Measurements from ENCODE around the gene MTG1. TPM values are rescaled to one million over a fixed set of nuclear protein-coding genes. Genes with fewer than 3 reads are reported as not detected.
"Not testable (repeated sequence)": the region's sequence is repeated elsewhere in the genome, so short reads cannot be mapped to it uniquely, and the experiment has no call there.

Gene MTG1
- total RNA-seq, 1 donor from 2014 or later = 33.0 TPM

- intact Hi-C loops (cut with DNase I) = no loop called here
- ATAC-seq (no peak), DNase-seq (no peak)
- peaks cover 21% of the 10 kb centered on the region for H3K9me3 ChIP-seq
- H3K36me3 ChIP-seq = peaks cover 39% of the 10 kb centered on the region
- H3K27ac ChIP-seq = no peak overlapping the region
- TF ChIP-seq, protein P1, sequence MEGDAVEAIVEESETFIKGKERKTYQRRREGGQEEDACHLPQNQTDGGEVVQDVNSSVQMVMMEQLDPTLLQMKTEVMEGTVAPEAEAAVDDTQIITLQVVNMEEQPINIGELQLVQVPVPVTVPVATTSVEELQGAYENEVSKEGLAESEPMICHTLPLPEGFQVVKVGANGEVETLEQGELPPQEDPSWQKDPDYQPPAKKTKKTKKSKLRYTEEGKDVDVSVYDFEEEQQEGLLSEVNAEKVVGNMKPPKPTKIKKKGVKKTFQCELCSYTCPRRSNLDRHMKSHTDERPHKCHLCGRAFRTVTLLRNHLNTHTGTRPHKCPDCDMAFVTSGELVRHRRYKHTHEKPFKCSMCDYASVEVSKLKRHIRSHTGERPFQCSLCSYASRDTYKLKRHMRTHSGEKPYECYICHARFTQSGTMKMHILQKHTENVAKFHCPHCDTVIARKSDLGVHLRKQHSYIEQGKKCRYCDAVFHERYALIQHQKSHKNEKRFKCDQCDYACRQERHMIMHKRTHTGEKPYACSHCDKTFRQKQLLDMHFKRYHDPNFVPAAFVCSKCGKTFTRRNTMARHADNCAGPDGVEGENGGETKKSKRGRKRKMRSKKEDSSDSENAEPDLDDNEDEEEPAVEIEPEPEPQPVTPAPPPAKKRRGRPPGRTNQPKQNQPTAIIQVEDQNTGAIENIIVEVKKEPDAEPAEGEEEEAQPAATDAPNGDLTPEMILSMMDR (IDR thresholded peaks at IDR 0.05) = no peak
- H3K4me3 ChIP-seq = no peak overlapping the region
- H3K4me1 ChIP-seq = no peaks in the 10 kb centered on the region
- no peaks in the 10 kb centered on the region for H3K27me3 ChIP-seq
Measured at GRCh38 chr10:133412381-133412711, 18.4 kb downstream of the MTG1 start.

DNA sequence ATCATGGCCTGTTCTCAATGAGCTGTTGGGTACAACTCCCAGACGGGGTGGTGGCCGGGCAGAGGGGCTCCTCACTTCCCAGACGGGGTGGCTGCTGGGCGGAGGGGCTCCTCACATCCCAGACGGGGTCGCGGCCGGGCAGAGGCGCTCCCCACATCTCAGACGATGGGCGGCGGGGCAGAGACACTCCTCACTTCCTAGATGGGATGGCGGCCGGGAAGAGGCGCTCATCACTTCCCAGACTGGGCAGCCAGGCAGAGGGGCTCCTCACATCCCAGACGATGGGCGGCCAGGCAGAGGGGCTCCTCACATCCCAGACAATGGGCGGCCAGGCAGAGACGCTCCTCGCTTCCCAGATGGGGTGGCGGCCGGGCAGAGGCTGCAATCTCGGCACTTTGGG, 20.4 kb downstream of the MTG1 start:
- Histone ChIP-seq H3K36me3 (peaks cover 33% of the 10 kb centered on the region), H3K9me3 (peaks cover 21% of the 10 kb centered on the region)
- H3K4me1 ChIP-seq; DNase-seq; H3K4me3 ChIP-seq; intact Hi-C loops (cut with DNase I); ATAC-seq; H3K27ac ChIP-seq; H3K27me3 ChIP-seq: not testable (repeated sequence)

DNA sequence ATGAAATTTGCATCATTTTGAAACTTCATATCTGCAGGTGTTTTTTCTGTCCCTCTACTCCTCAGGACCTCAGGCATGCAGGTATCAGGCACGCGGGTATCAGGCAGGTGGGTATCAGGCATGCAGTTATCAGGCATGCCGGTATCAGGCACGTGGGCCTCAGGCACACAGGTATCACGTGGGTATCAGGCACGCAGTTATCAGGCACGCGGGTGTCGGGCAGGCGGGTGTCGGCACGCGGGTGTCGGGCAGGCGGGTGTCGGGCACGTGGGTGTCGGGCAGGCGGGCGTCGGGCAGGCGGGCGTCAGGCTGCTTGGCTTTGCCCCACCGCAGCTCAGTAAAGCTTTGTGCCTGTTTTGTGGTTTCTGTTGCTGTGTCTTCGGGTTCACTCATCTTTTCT, 21.8 kb downstream of the MTG1 start:
- DNase-seq (no peak), ATAC-seq (no peak)
- intact Hi-C loops (cut with DNase I) = no loop called here
- TF ChIP-seq, protein P1 (IDR thresholded peaks at IDR 0.05) = no peak
- no peak overlapping the region for H3K27ac ChIP-seq
- H3K4me3 ChIP-seq = no peak overlapping the region
- peaks cover 21% of the 10 kb centered on the region for H3K9me3 ChIP-seq
- no peaks in the 10 kb centered on the region for H3K27me3 ChIP-seq
- H3K36me3 ChIP-seq = peaks cover 40% of the 10 kb centered on the region
- no peaks in the 10 kb centered on the region for H3K4me1 ChIP-seq

GRCh38 chr10:133418289-133418993, 24.5 kb downstream of the MTG1 start:
- Histone ChIP-seq H3K36me3 (peaks cover 22% of the 10 kb centered on the region), H3K27ac (no peak overlapping the region), H3K9me3 (no peaks in the 10 kb centered on the region), H3K27me3 (peaks cover 6% of the 10 kb centered on the region), H3K4me3 (no peak overlapping the region), H3K4me1 (no peaks in the 10 kb centered on the region)
- intact Hi-C loops (cut with DNase I) = no loop called here
- ATAC-seq (no peak), DNase-seq (no peak)
- TF ChIP-seq, protein P1 (IDR thresholded peaks at IDR 0.05) = no peak

DNA sequence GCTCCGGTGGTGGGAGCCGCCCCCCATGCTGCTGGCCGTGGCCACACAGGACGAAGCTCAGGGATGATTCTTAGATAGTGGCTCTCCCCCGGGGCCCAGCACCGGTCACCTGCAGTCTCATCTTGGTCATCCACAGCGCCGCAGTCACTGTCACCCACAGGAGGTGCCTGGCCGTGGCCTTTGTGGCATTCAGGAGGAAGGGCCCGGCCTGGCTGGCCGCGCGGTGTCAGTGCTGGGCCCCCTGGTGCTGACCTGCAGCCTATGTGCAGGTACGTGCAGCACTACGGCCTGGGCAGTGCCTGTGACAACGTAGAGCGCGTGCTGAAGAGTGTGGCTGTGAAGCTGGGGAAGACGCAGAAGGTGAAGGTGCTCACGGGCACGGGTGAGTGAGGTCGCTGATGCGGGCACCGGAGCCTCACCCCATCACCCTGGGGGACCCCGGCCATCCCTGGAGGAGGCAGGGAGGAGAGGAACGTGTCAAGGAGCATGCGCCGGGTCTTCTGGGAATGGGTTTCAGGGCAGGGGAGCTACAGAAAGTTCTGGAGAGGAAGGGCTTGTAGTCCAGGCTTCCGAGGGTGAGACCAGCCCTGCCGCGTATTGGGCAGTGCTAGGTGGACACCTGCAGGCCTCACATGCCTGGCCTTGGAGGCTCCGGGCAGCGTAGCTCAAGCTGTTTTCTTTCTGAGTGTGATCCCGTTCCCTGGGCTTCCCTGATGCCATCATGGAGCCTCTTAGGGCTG, 25.4 kb downstream of the MTG1 start:
- TF ChIP-seq, protein P1 (IDR thresholded peaks at IDR 0.05) = no peak
- H3K9me3 ChIP-seq = no peaks in the 10 kb centered on the region
- H3K4me3 ChIP-seq = no peak overlapping the region
- H3K27ac ChIP-seq = no peak overlapping the region
- intact Hi-C loops (cut with DNase I) = no loop called here
- H3K36me3 ChIP-seq = peaks cover 20% of the 10 kb centered on the region
- peaks cover 6% of the 10 kb centered on the region for H3K27me3 ChIP-seq
- H3K4me1 ChIP-seq = no peaks in the 10 kb centered on the region
- ATAC-seq (no peak), DNase-seq (no peak)

GRCh38 chr10:133420028-133420427, 26.1 kb downstream of the MTG1 start:
- Histone ChIP-seq H3K9me3 (no peaks in the 10 kb centered on the region), H3K27me3 (peaks cover 6% of the 10 kb centered on the region), H3K4me3 (no peak overlapping the region), H3K4me1 (no peaks in the 10 kb centered on the region), H3K27ac (no peak overlapping the region), H3K36me3 (peaks cover 20% of the 10 kb centered on the region)
- ATAC-seq = no peak
- TF ChIP-seq, protein P1 (IDR thresholded peaks at IDR 0.05) = no peak
- intact Hi-C loops (cut with DNase I) = no loop called here
- no peak for DNase-seq
